ENCODE results near the gene AKAP8. TPM values are rescaled to one million over a fixed set of nuclear protein-coding genes. Genes with fewer than 3 reads are reported as not detected.

Gene AKAP8
- total and polyA plus RNA-seq, 9 of the 15 experiments (the other 6 are each of a cell fraction or from before 2014, with no cell fraction given), result 3.4 to 56.5 (median 15.0) TPM

DNA sequence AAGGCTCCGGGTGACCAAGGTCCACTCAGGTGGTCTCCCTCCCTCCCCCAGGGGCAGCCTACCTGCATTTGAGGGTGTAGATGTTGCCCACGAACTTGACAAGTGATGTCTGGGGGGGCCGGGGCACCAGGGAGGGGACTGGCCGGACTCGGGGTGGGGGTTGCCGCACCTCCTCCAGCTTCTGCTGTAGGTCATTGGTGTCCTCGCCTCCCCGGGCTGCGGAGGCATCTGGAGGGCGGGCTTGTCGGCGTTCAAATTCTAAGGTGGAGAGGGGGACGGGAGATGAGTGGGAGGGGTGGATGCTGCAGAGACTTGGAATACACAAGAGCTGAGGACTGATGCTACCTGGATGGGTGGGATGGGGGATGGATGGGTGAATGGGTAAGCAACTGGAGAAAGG, 44.5 kb upstream of the AKAP8 start:
- Histone ChIP-seq H3K4me1 (replicated peaks in 1 of 2; ENCODE audit: control insufficient read depth in 2 of 2, insufficient read depth in 2 of 2, low read length in 2 of 2) (peaks cover 4 to 23% of the 10 kb centered on the region in 2 experiments; a peak in 3 of 5 replicates), H3K79me2 (ENCODE audit: control insufficient read depth, insufficient read depth, low read length) (peaks cover 9% of the 10 kb centered on the region), H3K4me3 (no peak overlapping the region), H4K20me1 (replicated peaks; ENCODE audit: control insufficient read depth, insufficient read depth, low read length) (no peaks in the 10 kb centered on the region), H3K9me3 (replicated peaks; ENCODE audit: control insufficient read depth, insufficient read depth, low read depth, low read length) (no peaks in the 10 kb centered on the region), H3K9ac (ENCODE audit: insufficient read depth in 1 of 2, low read depth in 2 of 2, low read length in 2 of 2) (no peak overlapping the region), H3K27ac (ENCODE audit: extremely low read depth, low read depth, low read length) (no peak overlapping the region), H3K27me3 (ENCODE audit: control insufficient read depth in 2 of 2, insufficient read depth in 2 of 2, low read length in 2 of 2) (no peaks in the 10 kb centered on the region), H3K4me2 (ENCODE audit: insufficient read depth, low read length) (no peak overlapping the region), H3K9me1 (ENCODE audit: control insufficient read depth, insufficient read depth, low read length) (no peaks in the 10 kb centered on the region), H3K36me3 (ENCODE audit: control insufficient read depth, insufficient read depth, low read length) (peaks cover 67% of the 10 kb centered on the region), H2AFZ (ENCODE audit: low read depth, low read length) (no peak overlapping the region)
- in situ Hi-C loops (cut with MboI), result no loop called here
- FAIRE-seq, result no peak
- TF ChIP-seq ZNF253 (CRISPR knock-in tag; conservative IDR thresholded peaks at IDR 0.05), result no peak
- no peak for TF ChIP-seq TAL1 (IDR thresholded peaks at IDR 0.05)
- TF ChIP-seq RBM14 (IDR thresholded peaks at IDR 0.05; ENCODE audit: borderline replicate concordance, insufficient read depth, low read depth, low read length), result no peak
- TF ChIP-seq BMI1 (IDR thresholded peaks at IDR 0.05; ENCODE audit: low read length), result no peak
- TF ChIP-seq SNRNP70 (optimal IDR thresholded peaks at IDR 0.05; ENCODE audit: low read depth, low read length), result no peak
- no peak for TF ChIP-seq PHF20 (IDR thresholded peaks at IDR 0.05; ENCODE audit: partially characterized antibody)
- no peak for TF ChIP-seq ASH1L (IDR thresholded peaks at IDR 0.05; ENCODE audit: borderline replicate concordance, low read depth, partially characterized antibody)
- TF ChIP-seq MEF2A (IDR thresholded peaks at IDR 0.05; ENCODE audit: control insufficient read depth, low read depth, low read length), result no peak
- TF ChIP-seq ZNF175 (CRISPR knock-in tag; IDR thresholded peaks at IDR 0.05; ENCODE audit: low read depth), result no peak
- TF ChIP-seq L3MBTL2 (IDR thresholded peaks at IDR 0.05), result no peak
- 91% methylated on average over 9 of the region's 13 CpGs for whole genome bisulfite sequencing (ENCODE audit: insufficient coverage, low coverage, missing lambda C conversion rate)
- no peak for DNase-seq (ENCODE audit: extremely low read depth in 1 of 4, low spot score in 3 of 4)
- no TSS peak for BruUV-seq (replicated peaks)
- no peak for ATAC-seq
- ChIA-PET CTCF (ENCODE audit: low intra/inter-chr PET ratio) (no interaction called here), POLR2A (interaction anchor here (0.8 kb wide), 1 partner anchor 8 kb away, joined by 3 read pairs; no protein-coding TSS in a partner anchor)
- intact Hi-C loops (cut with micrococcal nuclease), result no loop called here
